HG02571 (cell line): ENCODE measurements around the gene TAS2R40.
A peak's percentile ranks its signal among the peaks of the same experiment; 100 is the strongest.

Experiments used
- ATAC-seq: cut with Tn5 transposase; IDR thresholded peaks from one replicate; pipeline ENCODE4 v1.9.1; 2021; ENCODE audit warnings: mild to moderate bottlenecking, moderate library complexity; ENCODE audit not compliant: unreplicated experiment

TAS2R40 gene

DNA sequence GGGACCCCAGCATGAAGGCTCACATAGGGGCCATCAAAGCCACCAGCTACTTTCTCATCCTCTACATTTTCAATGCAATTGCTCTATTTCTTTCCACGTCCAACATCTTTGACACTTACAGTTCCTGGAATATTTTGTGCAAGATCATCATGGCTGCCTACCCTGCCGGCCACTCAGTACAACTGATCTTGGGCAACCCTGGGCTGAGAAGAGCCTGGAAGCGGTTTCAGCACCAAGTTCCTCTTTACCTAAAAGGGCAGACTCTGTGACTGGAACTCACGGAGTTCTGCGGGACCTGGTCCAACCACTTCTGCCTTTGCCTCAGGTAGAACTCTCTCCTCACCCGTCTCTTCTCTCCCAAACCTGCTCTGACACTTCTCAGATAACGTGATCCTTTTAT is 945 bp downstream of the TAS2R40 start:
- ATAC-seq, result no peak

DNA sequence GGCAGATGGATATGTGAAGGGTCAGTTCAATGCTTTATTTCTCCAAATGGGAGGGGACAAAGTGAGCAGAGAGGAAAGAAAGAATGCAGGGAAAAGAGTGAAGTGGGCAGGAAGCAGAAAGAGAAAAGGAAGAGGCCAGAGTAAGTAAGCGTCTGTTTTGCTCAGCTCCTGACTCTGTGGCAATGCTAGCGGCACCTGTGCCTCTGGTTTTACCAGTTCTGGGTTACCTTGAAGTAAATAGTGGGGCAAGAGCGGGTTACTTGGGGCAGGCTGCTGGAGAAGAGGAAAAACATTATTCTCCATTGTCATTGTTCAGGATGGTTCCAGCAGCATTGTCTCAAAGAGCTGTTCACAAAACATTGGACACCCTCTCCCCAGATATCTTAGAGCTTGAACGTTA is 1.9 kb downstream of the TAS2R40 start:
- no peak for ATAC-seq

DNA sequence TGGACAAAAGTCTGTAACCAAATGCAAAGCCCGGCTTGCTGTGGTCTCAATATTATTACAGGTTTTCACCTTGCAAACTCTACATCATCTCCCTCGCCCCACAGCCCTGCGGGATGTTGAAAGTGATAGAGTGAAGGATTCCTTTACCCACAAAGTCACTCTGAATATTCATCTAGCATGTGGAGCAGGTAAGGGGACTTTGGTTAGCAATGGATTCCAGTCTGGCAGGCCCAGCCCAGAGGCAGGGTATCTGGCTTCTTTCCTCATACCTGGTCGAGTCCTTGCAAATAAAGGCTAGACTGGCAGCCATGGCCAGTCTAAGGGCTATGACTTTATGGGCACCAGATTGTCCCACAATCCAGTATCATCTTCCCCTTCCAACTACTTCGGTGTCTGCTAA is 3.2 kb downstream of the TAS2R40 start:
- no peak for ATAC-seq

GRCh38 chr7:143227806-143228205 is 6.0 kb downstream of the TAS2R40 start:
- no peak for ATAC-seq

GRCh38 chr7:143229054-143229790 is 7.4 kb downstream of the TAS2R40 start:
- no peak for ATAC-seq

DNA sequence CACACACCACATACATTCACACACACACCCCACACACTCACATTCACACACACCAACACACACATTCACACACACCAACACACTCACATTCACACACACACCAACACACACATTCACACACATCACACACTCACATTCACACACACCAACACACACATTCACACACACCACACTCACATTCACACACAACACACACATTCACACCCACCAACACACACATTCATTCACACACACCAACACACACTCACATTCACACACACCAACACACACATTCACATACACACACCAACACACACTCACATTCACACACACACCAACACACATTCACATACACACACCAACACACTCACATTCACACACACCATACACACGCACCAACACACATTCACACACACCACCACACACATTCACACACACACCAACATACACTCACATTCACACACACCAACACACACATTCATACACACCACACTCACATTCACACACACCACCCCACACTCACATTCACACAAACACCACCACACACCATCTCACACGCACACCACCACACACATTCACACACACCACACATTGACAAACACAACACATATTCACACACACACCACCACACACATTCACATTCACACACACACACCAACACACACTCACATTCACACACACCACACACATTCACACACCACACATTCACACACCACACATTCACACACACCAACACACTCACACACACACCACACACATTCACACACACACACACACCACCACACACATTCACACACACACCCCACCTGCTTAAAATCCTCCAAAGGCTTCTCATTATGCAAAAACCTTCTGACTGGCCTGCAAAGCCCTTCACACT is 9.0 kb downstream of the TAS2R40 start:
- no peak for ATAC-seq

GRCh38 chr7:143233816-143234532 is 12.1 kb downstream of the TAS2R40 start:
- ATAC-seq, result no peak

DNA sequence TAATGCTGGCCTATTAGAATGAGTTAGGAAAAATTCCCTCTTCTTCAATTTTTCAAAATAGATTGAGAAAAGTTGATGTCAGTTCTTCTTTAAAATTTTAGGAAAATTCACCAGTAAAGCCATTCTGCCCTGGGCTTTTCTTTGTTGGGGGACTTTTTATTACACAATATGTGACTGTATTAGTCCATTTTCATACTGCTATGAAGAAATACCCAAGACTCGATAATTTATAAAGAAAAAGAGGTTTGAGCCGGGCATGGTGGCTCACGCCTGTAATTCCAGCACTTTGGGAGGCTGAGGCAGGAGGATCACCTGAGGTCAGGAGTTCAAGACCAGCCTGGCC is 12.7 kb downstream of the TAS2R40 start:
- ATAC-seq, result no peak

DNA sequence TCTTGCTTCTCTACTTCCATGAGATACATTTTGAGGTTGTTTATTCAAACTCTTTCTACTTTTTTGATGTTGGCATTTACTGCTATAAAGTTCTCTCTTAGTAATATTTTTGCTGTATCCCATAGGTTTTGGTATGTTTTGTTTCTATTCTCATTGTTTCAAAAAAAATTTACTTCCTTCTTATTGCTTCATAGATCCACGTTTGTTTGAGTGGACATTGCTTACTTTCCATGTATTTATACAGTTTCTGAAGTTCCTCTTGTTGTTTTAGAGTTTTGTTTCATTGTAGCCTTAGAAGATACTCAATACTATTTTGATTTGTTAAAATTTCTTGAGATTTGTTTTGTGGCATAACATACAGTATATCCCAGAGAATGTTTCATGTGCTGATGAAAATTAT is 13.7 kb downstream of the TAS2R40 start:
- no peak for ATAC-seq

DNA sequence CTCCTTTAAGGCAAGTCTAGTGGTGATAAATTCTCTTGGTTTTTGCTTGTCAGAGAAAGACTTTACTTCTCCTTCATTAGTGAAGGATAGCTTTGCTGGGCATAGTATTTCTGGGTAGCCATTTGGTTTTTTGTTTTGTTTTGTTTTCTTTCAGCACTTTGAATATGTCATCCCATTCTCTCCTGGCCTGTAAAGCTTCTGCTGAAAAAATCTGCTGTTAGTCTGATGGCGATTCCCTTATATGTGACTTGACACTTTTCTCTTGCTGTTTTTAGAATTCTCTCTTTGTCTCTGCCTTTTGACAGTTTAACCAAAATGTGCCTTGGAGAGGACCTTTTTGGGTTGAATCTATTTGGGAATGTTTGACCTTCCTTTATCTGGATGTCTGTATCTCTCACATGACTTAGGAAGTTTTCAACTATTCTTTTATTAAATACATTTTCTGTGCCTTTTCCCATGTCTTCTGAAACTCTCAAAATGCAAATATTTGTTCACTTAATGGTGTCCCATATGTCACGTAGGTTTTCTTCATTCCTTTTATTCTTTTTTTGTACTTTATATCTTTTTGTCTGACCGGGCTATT is 14.7 kb downstream of the TAS2R40 start:
- ATAC-seq, result no peak

DNA sequence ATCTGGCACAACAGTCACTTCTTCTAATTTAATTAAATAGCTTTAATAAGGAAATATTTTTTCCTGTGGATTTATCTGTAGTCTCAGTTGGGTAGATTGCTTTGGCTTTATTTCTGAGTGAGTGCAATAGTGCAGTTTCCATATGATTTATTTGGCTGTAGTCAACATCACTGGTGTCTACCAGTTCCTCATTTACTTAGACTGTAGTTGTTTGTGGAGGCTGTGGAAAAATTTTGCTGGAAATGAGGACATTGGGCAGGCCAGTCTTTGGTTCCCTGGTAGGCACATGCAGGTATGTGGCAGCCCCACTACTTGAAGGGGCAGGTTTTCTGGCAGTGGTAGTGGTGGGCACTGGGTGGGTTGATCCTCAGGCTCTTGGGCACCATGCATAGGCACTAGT is 15.5 kb downstream of the TAS2R40 start:
- no peak for ATAC-seq

- ATAC-seq, result no peak
These were observed 16.6 kb downstream of the TAS2R40 start for GRCh38 chr7:143238289-143238980.

DNA sequence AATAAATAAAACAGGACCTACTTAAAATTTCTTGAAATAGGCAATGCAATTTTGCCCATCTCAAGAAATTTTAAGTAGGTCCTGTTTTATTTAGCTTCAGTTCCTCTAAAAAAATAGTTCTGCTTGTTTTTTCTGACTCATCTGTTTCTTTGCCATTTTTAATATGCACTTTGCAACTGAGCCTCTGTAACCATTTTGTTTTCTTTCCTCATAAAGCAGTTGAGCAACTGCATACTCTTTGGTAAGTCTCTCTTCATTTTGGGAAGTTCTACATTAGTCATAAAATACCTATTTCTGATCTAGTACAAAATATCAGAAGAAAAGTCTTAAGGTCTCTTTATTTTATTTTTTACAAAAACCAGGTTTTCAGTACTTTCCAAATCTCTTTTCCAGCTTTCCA is 18.0 kb downstream of the TAS2R40 start:
- ATAC-seq, result no peak

DNA sequence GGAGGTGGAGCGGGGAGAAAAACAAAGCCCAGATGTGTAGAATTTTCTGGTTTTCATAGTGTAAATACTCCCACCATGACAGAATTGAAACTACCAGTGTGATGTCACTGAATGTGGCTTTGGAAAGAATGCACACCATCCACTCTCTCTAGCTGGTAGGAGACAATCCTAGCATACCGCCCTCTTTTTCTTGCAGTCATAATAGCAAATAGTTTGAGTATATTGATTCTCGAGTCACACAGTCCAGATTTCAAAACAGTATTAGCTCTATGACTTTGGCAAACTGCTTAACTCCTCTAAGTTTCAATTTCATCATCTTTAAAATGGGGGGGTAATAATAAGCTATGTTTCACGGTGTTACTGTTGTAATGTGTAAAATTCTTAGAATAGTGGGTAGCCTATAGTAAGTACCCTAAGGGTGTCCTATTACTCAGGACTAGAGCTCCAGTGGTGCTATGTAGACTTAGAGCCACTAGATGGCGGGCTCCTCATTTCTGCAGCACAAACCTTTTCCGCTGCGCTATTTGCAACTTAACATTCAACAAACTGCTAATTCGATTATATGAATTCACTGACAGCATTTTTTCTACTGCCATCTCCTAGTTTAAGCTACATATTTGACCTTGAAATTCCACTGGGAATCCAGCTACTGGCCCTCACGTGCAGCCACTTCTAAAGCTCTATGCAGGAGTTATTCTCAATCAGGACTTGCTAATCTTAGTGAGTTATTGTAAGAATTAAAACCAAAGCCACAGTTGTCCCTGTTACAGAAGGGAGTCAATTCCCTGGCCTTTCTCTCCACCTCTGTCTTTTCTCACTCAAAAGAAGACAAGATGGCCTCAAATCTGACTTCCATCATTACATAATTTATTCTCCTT is 18.7 kb downstream of the TAS2R40 start:
- peak; percentile 91 for ATAC-seq

DNA sequence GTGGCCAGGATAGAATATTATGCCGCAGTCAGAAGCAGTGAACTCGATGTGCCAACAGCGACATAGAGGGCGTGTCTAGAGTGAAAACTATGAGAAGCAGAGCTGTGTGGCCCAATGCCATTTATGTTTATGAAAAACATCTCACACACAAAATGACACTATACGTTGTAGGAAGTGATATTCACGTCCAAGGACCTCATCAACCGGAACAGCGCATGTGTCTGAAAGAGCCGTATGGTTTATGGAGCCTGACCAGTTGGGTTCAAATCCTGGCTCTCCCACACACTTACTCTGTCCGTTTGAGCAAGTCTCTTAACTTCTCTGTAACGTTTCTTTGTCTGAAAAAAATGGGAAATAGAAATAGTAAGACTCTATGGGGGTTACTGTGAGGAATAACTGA is 20.5 kb downstream of the TAS2R40 start:
- ATAC-seq, result no peak

DNA sequence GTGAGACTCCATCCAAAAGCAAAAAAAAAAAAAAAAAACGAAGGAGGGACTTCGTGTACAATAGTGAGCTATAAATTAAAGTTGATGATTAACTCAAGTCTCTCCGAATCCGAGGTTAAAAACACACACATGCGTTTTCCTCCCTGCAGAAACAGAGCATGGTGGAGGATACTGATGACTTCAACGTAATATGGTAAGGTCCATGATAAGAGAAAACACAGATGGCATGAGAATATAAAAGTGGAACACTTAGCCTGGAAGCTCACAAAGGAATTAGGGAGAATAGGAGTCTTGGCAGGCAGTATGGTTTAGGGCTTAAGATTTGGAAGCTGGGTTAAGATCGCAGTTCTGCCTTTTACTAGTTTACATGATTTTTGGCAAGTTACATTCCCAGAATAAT is 21.3 kb downstream of the TAS2R40 start:
- no peak for ATAC-seq

DNA sequence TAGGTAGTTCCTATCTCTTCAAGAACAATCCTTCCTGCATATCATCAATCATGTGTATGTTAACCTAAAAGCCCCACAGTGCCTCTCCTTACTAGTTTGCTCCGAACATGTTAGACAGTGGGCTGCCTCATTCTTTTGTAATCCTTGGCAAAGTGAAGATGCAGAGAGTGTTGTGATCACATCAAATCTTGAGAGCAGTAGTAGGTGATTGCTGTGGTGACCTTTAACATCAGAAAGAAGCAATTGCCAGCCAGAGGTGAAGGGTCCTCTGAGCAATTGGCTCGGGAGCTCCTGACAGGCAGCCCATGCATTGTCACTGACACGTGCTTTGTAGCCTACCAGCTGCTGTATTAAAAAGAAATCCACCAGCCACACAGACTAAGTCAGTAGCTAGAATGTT is 21.8 kb downstream of the TAS2R40 start:
- no peak for ATAC-seq

DNA sequence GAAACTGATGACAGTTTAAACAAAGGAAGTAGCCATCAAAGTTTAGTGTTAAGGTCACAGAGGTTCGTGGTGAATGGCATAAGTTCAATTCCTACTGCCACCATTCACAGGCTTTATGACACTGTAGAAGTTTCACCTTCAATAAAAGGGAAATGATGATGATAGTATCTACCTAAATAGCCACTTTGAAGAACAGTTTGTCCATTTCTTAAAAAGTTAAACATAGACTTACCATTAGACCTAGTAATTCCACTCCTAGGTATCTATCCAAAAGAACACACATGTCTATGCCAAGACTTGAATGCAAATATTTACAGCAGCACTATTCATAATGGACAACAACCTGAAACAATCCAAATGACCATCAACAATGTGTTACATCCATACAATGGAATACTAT is 22.5 kb downstream of the TAS2R40 start:
- no peak for ATAC-seq

- ATAC-seq, result no peak
These were observed 23.3 kb downstream of the TAS2R40 start for GRCh38 chr7:143245123-143245522.

- ATAC-seq, result no peak
These were observed 25.5 kb downstream of the TAS2R40 start for GRCh38 chr7:143247372-143247771.
